Activated CD4-positive, CD25-positive, alpha-beta regulatory T cell treated with anti-CD3 and anti-CD28 coated beads, Interleukin-2, amount 50 U/mL, for 24 hours (primary cell): Measurements from ENCODE around the gene RAB3IL1.

Source experiments
- ATAC-seq, 2 donors: fragments of 150-1000 bp; cut with Tn5 transposase; one replicate each; pipeline ENCODE4 v1.10.0; 2021; ENCODE audit warnings: mild to moderate bottlenecking in 1 of 2, moderate library complexity in 1 of 2

Gene RAB3IL1

DNA sequence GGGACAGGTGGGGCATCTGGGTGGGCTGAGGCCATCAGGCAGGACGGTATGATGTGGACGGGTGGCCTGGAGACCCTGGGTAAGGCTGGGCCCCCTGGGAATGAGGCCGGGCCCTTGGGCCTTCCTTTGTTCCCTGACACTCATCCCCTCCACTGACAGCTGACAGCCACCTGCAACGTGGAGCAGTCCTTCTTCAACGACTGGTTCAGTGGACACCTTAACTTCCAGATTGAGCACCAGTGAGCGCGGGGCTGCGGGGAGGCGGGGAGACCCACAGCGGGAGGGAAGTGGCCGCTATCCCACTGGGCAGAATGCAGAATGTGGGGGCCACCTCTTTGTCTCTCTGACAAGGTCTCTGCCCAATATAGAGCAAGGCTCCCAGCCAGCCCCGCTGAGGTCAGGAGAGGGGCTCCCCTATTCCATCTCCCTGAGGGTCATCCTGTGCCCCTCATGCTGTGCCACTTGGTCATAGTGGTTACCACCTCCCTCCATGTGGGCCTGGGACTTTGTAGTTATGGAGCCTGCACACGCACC, 53.8 kb downstream of the RAB3IL1 start:
- no peak for ATAC-seq

DNA sequence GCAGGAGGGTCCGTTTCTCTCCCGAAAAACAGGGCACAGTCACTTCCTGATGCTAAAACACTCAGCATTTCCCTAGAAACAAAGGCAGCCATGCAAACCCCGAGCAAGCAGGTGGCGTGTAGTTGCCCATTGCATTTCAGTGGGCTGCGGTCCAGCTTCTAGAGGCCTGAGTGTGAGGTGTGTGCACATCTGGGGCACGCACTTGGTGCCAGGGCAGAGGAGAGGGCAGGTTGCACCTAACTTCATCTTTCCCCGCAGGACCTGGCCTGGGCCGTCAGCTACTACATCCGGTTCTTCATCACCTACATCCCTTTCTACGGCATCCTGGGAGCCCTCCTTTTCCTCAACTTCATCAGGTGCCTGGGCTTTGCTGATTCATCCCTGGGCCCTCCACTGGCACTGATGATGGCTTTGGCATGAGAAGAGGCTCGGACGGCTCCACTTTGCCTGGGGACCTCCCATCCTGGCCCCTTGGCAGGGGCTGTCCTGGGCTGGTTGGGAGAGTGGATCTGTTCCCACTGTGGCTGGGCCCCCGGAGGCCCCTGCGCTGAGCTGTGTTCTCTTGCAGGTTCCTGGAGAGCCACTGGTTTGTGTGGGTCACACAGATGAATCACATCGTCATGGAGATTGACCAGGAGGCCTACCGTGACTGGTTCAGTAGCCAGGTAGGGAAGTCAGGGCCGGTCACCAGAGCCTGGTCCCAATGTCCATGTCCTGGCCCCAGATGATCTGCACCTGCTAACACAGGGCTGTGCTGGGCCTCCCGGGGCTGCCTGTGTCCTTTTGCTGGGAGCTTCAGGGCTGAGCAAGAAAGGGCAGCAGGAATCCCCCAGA, 54.4 kb downstream of the RAB3IL1 start:
- ATAC-seq, result no peak

DNA sequence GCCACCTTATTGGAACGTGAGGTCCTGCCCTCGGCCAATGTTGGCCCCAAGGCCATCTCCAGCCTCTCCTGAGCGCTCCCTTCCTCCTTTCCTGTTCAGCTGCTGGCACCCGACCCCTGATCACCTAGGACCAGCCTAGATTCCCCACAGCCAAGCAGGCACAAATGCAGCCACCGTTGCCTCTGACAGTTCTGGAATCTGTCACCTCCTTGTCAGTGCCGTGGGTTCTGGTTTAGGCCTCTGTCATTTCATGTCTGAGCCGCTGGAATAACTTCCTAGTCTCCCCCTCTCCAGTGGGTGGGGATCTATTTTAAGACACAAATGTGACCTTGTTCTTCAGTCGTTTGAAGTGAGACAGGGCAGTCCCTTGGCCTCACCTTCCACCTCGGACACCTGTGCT, 55.7 kb downstream of the RAB3IL1 start:
- ATAC-seq, result no peak

DNA sequence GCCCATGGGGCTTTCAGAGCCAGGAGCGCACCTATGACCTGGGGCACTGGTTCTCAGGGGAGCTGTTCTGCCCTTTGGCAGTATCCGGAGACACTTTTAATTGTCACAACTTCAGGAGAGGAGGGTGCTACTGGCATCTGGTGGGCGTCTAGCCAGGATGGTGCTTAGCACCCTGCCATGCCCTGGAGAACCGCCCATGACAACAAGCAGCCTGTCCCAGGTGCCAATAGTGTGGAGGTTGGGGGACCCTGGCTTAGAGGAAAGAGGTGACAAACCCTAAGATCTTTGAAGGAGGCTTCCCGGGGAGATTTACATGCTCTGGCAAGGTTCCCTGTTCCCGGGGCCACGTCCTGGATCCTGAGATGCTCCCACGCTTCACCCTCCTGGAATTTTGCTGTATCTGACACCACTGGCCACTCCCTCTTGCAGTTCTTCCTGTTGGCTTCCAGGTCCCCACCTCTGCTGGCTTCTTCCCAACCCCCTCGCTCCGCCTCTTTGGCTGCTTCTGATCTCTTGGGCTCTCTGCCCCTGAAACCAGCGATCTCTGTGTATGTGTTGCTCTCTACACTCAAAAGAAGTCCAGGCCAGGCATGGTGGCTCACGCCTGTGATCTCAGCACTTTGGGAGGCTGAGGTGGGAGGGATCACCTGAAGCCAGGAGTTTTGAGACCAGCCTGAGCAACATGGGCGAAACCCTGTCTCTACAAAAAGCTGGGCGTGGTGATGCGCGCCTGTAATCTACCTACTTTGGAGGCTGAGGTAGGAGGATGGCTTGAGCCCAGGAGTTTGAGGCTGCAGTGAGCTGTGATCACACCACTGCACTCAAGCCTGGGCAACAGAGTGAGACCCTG, 57.1 kb downstream of the RAB3IL1 start:
- no peak for ATAC-seq

DNA sequence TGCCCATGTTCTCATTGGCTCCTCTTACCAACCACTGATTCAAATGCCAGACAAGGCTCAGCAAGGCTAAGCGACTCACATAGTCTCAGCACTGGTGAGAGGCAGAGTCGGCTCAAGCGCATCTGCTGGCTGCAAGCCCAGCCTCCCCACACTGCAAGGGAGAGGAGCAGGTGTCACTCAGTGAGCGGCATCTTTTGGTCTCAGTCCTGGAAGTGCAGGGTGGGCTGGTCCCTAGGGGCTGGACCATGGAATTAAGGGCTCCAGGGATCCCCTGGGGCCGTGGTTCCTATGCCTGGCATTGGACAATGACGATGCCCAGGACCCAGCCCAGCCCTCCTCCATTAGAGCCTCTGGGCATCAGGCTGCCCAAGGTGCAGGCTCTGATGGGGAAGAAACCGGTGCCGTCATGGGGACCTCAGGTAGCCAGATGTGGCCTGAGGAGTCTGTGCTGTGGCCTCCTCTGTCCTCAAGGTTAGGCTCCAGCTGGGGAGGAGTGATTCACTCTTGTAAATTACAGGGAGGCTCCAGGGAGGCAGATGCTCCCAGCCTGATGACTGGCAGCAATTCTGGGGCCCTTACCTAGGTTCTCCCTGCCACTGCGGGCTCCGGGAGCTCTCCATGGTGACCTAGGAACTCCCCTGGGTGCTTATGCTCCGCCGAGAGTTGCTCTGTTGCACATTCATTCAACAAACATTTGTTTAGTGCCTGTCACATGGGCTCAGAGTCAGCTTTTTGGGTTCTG, 61.3 kb downstream of the RAB3IL1 start:
- ATAC-seq, result no peak

DNA sequence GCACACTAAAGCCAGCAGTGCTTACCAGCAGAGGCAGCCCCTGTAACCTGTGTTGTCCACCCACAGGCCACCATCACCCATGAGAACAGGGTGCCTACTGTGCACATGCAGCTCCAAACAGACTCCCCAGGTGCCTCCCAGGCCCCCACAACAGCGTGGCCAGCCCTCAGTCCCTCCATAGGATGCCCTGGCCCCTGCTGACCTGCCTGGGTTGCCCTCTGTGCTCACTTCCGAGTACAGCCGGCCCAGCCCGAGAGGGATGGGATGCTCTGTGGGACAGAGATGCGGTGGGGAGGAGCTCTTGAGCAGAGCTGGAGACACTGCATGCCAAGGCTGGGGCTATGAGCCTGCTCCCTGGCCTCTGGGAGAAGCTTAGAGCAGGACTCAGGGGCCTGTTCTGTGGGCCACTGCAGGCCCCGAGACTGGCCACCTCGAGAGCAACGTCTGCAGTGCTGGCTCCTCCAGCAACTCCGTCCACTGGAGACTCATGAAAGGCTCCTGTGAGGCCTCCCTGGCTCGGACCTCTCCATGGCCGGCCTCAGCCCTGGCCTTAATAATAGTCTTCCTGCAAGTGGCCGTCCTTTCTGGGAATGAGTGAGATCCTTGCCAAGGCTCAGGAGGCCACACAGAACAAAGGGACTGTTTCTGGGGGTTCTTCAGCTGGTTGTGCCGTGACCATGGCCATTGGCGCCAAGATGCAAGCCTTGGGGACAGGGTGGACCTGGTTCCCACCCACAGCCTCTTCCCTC, 62.2 kb downstream of the RAB3IL1 start:
- no peak for ATAC-seq

DNA sequence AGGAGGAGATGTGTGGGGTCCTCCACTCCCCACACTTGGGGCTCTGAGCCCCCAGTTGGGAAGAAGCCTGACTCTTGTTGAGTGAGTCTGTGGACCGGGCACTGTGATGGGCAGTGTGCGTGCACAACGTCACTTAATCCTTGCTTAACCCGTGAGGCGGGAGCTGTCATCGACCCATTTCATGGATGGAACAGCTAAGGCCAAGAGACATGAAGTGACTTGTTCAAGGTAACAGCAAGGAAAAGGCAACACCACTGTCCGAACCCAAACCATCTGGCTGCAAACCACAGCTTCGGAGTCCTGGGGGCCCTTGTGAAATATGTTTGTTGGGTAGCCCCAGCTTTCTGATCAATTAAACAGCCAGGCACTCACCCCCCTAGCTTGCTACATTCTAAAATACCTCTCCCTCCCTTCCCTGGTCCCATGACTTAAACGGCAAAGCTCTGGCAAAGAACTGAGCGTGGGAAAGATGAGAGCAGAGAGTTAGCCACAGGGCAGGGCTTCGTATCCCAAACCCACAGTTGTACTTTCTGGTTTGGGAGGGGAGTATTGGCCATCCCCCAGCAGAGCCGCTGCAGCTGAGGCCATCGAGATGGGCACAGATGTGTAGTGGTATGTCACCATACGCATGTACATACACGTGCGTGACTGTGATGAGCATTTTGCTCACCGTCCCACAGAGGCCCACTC, 63.0 kb downstream of the RAB3IL1 start:
- ATAC-seq, result no peak

DNA sequence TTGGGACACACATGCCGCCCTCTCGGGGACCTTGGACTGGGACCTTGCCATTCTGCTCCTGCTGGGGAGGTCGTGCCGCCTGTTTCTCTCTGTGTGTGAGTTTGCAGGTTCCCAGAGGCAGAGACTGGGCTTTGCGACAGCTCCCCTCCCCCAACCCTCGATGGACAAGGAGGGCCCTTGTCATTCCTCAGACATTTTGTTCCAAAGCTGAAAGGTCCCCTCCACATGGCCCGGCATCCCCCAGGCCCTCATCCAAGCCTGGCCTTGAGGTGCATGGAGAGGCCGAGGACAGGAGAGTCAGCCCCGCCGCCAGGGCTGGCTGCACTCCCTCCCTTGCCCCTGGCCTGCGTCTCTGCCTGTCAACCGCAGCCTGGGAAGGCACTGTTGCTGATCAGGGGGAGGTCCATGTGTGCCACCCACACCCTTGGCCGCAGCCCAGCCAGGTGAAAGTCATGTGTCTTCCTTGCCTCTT, 63.6 kb downstream of the RAB3IL1 start:
- no peak for ATAC-seq

DNA sequence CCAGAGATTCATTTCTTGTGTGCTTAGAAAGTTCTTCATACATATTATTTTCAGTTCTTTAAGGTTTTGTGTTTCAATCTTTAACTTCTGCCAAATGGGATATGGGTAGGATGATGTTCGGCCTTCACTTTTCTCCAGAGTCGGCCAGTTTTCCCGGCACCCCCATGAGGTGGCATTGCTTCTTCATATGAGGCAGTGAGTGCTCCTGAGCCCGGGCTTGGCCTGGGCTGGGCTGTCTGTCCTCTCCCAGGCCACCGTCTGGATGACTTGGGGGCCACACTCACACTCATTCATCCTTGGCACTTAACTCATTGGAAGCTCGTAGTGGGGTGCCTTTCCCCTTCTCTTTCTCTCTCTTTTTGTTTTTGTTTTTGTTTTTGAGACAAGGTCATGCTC, 65.5 kb downstream of the RAB3IL1 start:
- no peak for ATAC-seq

DNA sequence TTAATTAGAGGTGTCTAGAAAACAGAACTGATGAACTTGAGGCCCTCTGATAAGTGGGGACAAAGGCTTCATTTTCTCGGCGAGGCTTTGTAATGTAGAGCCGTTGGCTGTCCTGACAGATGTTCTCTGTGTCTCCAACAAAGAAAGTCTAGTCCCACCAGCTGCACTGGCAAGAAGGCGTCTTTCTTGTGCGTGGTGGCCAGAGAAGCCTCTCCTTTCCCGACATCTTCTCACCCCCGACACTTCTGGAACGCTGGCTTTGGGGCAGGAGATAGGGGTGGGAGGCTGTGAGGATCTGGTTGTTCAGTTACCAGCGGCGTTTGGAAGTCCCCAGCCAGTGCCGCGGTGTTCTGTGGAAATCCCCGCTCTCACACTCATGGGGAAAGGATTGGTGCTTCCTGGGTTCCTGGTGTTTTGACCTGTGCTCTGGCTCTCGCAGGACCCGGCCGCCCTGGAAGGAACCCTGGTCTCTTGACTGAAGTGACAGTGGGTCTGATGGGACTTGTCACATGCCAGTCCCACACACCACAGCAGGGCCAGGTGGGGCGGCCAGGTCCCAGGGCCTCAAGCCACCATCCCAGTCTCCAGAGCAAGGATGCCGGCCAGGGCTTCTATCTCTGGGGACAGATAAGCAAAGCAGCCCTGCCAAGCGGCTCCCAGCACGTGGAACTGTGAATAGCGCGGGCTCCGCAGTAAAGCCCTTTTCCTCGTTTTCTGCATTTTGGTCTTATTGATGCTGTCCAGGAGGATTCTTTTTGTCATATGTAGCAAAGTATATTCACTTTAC, 66.1 kb downstream of the RAB3IL1 start:
- no peak for ATAC-seq

DNA sequence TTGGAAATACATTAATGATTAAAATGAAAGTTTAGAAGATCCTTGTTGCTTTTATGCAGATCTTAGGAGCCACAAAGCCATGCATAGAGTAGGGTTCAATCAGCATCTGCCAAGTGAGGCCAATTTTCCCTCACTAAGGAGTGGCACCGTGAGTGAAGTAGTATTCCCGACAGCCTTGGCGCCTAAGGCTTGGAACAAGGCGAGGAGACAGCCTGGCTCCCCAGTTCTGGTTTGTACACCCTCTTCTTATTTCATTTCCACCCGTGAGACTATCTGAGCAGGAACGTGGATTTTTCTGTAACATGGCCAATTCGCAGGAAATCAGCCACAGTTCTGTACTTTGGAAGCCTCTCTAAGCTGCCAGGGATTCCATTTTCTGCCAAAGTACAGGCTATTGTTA, 66.7 kb downstream of the RAB3IL1 start:
- ATAC-seq, result no peak

DNA sequence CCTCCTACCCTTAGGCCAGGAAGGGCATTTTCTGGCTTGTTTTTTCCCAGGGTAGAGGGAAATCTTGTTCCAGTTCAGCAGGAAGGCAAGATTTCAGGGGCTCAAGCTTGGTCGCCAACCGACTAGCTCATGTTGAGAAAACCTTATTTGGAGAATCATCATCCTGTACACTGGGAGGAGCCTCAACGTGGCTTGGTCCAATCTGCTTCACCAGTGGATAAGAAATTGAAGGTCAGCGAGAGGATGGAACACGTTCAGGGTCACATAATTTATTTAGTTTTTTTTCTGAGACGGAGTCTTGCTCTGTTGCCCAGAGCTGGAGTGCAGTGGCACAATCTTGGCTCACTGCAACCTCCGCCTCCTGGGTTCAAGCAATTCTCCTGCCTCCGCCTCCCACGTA, 68.7 kb downstream of the RAB3IL1 start:
- ATAC-seq, result no peak

DNA sequence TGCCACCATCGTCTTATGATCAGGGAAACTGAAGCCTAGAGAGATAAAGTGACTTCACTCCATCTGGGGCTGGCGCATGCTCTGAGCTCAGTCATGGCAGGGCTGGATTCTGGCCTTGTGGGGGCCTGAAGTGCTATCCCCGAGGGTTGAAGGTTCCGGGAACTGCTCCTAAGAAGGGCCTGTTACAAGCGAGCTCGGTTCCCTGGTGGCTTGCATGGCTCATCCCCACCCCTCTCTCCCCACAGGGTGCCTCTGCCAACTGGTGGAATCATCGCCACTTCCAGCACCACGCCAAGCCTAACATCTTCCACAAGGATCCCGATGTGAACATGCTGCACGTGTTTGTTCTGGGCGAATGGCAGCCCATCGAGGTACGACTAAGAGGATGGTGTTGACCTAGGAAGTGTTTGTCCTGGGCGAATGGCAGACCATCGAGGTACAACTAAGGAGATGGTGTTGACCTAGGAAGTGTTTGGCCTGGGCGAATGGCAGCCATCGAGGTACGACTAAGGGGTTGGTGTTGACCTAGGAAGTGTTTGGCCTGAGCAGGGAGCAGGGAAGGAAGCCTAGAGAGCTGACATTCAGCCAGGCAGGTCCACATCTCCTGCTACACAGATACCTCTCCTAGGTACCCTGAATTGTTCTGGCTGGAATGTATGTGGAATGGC, 69.3 kb downstream of the RAB3IL1 start:
- no peak for ATAC-seq
